Stimulated activated CD4-positive, alpha-beta T cell treated with anti-CD3 and anti-CD28 coated beads, Interleukin-1b, Interleukin-23, amount 100 ng/mL, for 48 hours (primary cell): Measurements from ENCODE around the gene KCNN1.

ENCODE experiments used
- DNase-seq: peaks from one replicate; pipeline ENCODE4 v3.0.0-alpha.2; 2020

Gene KCNN1

DNA sequence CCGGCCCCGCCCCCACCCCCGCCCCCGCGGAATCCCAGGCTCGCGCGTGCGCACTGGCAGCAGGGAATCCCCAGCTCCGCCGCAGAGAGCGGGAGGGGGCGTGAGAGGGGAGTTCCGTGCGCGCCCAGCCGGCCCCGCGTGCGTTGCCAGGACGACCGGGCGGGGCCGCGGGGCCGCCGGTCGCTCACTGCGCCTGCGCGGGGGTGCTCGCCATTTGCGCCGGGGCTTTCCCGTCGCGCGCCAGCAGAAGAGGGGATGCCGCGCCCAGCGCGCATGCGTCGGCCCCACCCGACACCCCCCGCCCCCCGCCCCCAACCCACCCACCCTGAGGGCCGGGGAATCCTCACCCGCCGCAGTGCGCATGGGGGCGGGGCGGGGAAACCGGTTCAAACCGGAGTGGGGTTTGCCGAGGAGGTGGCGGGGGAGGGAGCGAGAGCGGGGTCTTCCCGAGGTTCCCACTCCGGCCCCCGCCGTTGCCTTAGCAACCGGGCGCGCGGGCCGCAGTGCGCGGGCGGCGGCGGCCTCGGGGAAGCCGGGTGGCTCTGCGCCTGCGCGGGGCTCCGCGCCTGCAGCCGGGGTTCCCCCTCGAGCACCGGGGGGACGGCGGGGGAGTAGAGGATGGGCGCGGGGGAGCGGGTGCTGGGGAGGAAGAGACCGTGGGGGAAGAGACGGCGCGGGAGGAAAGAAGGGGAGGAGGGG is 18.9 kb upstream of the KCNN1 start:
- peak; percentile 94 for DNase-seq

DNA sequence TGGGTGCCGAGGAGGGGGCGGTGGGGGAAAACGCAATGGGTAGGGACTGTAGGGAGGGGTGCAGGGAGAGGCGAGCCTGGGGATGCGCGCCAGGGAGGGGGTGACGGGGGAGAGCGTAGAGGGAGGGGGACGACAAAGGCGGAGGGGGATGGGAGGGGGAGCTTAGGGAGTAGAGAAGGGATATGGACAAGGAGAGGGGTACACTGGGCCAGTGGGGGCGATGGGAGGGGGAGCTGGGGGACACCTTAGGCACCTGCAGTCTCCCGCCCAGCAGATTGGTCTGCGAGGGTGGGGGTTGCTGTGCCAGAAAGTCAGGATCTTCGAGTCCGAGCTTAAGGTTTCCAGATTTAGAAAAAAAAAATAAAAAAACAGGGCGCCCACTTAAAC is 18.4 kb upstream of the KCNN1 start:
- no peak for DNase-seq

DNA sequence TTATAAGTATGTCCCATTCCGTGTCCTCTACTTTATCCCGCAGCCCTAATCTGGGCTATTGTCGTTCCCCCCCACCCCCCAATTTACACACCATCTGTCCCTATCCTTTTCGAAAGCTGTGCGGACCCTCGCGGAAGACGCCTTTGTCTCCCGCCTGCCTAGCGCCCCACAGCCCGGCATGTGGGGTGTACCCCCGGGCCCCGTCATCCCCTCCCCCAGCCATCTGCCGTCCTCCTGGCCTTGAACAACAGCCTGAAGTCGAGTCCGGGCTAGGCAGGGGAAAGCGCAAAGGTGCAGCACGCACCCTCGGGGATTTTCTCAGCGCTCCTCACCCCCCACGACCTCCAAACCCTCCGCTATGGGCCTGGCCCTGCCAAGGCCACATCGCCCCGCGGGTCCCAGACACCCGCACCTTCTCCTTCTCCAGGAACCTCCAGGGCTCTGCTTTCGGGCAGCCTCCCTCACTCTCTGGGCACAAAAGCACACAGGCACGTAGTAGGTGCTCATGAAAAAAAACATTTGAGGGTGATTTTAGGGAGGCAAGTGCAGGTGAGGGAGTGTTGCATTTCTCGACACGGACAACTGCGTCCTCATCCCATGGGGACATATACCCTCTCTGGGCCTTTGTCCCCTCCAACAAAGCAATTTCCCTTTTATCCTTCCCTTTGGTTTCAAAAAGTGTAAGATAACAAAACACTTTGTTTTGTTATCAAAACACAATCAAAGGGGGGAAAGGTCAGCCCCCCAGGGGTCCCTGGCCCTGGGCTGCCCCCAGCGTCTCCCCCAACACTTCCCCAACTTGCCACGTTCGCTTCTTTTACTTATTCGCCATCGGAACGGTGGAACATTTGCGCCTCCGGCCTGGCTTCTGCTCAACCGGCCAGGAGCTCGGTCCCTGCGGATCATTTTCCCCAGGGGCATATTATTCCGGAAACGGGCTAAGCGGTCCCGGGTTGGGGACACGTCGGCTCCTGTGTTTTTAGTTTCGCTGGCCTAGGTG is 17.7 kb upstream of the KCNN1 start:
- no peak for DNase-seq

- DNase-seq = no peak
These were observed 17.0 kb upstream of the KCNN1 start for GRCh38 chr19:17949956-17950309.

GRCh38 chr19:17950310-17951156 is 16.4 kb upstream of the KCNN1 start:
- peak; percentile 19 for DNase-seq

- no peak for DNase-seq
These were observed 15.5 kb upstream of the KCNN1 start for GRCh38 chr19:17951157-17951989.

- no peak for DNase-seq
These were observed 14.6 kb upstream of the KCNN1 start for GRCh38 chr19:17951990-17952976.

GRCh38 chr19:17953316-17953801 is 13.5 kb upstream of the KCNN1 start:
- no peak for DNase-seq

DNA sequence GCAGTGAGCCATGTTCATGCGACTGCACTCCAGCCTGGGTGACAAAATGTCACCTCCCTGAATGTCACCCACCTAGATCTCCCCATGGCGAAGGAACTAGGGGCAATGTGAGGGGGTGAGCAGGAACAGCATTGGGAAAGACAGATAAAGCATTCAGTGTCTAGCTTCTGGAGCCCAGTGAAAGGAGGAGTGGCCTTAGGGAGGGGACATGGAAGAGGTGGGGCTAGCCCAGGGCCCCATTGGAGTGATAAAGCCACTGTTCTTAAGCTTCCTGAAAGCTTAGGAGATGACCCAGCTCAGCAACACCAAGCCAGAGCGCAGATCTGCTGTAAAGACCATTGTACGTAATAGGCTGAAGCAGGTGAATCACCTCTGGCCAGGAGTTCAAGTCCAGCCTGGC is 13.0 kb upstream of the KCNN1 start:
- no peak for DNase-seq

- no peak for DNase-seq
These were observed 12.5 kb upstream of the KCNN1 start for GRCh38 chr19:17954401-17954800.

DNA sequence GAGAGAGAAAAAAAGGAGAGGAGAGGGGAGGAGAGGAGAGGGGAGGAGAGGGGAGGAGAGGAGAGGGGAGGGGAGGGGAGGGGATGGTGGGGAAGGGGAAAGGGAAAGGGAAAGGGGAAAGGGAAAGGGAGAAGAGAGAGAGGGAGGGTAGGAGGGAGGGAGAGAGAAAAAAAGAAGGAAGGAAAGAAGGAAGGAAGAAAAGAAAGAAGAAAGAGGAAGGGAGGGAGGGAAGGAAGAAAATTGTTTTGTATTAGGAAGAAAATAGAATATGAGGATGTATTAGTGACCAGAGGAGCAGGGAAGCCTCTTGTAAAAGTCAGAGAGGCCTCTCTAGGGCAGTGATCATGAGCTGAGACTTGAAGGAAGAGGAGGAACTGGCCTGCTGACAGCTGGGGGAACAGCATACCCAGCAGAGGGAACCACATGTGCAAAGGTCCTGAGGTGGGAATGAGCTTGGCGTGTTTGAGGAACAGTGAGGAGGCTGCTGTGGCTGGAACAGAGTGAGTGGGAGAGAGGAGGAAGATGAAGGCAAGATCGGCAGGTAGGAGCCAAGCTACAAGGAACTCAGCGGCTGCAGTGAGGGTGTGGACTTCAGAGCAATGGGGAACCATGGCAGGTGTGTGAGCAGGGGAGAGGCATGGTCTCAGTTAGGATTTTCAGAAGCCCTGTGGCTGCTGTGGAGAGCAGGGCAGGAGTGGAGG is 9.6 kb upstream of the KCNN1 start:
- DNase-seq = no peak

GRCh38 chr19:17957885-17958284 is 9.0 kb upstream of the KCNN1 start:
- no peak for DNase-seq

- DNase-seq = no peak
These were observed 2.8 kb upstream of the KCNN1 start for GRCh38 chr19:17963936-17964691.

DNA sequence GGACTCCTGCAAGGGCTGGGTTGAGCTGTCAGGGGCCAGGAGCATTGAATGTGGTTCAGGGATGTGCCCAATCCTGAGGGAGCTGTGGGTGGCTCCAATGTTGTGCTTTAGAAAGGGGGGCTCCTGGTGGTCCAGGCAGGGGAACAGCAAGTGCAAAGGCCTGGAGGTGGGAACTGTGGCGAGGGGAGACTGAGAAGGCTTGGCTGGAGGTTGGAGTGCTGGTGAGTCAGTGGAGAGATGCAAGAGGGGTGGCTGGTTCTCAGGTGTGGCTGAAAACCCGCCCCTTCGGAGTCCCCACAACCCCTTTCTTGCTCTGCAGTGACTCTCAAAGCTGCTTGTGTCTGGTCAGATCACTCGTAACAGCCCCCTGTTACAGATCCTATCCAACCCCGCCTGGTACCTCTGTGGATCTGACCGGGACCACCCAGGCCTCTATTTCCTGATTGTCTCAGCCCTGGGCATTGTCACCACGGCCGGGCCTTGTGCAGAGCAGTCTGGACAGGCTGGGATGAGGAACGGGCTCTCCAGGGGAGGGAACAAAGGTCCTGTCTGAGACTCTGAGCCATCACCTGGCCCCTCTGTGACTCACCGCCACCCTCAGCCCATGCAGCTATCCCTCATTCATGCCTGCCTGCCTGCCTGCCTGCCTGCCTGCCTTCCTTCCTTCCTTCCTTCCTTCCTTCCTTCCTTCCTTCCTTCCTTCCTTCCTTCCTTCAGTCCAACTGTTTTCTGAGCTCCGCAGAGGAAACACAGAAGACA is 1.4 kb upstream of the KCNN1 start:
- no peak for DNase-seq

DNA sequence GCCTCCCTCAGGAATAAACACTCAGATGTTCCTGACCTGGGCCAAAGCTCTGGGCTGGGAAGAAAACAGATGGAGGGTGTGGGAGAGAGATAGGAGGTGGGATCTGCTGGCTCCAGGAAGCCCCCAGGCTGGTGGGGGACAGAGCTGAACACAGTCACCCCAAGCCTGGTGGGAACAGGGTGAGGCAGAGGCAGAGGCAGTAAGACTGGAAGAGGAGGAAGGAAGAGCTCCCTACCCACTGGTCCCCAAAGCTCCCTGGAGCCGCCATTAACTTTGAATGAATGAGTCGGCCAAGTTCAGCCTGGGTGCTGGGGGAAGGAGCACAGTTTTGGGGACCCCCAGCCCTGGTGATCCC is 801 bp upstream of the KCNN1 start:
- DNase-seq = no peak

DNA sequence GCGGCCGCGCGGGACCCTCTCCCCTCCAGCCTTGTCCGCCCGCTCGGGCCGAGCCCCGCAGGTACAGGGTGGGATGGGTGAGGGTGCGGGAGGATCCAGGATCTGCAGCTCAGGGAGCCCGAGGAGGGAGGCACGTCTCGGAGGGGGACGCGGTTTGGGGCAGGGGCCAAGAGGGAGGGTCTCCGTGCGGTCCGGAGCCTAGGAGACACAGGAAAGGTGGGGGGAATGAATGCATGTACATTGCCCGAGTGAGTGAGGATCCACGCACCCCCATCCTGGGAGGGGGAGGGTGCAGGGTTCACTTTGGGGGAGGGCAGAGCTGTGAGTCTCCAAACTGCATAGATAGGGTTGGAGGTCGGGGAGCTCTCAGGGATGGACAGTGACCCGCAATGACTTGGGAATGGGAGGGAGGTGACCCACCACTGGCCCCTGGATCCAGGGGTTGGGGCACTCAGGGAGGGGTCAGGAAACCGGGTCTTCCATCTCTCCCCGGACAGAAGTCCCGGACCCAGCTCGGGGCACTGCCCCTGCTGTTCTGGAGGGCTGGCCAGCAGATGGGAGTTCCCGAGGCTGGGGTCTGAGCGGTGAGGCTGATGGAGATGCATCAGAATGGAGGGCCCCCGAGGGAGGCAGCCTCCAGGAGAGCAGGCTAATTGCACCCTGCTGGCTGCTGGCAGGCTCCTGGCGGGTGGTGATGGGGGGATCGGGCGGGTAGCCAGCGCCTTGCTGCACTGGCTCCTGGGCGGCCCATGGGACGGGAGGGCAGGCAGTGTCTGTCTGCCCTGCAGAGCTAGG is 547 bp downstream of the KCNN1 start:
- DNase-seq = no peak

DNA sequence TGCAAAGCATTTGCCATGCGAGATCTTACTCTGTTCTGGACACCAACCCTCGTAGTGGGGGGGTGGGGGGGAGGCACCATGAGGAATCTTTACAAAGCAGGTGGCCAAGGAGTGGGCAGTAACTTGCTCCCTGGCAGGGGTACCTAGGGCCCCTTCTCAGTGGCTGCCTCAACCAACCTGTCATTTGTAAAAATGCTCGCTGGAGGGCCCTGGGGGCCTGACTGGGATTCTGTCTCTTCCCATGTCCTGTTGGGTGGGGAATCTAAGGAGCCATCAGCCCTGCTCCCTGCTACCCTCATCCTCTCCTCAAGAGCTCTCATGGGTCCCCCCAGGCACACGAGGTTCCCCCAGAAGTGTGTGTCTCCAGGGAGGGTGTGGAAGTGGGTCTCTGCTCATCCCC is 1.5 kb downstream of the KCNN1 start:
- no peak for DNase-seq
